Measurements from ENCODE around the gene EGFL8.

GRCh38 chr6:32192608-32193039 lies 28.2 kb downstream of the EGFL8 start, which contains the start of gene GPSM3:
- TF ChIP-seq CTCF (IDR thresholded peaks at IDR 0.05; ENCODE audit: control extremely low read depth in 1 of 3, insufficient read depth in 1 of 3, low read depth in 1 of 3, low read length in 3 of 3) (no peak), POLR2AphosphoS5 (IDR thresholded peaks at IDR 0.05; ENCODE audit: low read depth, low read length) (no peak), ZNF274 (IDR thresholded peaks at IDR 0.05; ENCODE audit: borderline replicate concordance, extremely low read depth, low read length) (no peak), USF2 (IDR thresholded peaks at IDR 0.05; ENCODE audit: low read length) (no peak), ATF2 (IDR thresholded peaks at IDR 0.05; ENCODE audit: low read length) (no peak), EZH2 (IDR thresholded peaks at IDR 0.05; ENCODE audit: low read depth, low read length, severe bottlenecking) (no peak), POLR2A (IDR thresholded peaks at IDR 0.05; ENCODE audit: control extremely low read depth in 1 of 2, low read depth in 2 of 2, low read length in 2 of 2) (no peak), JUN (IDR thresholded peaks at IDR 0.05; ENCODE audit: low read depth, low read length) (no peak), JUND (IDR thresholded peaks at IDR 0.05; ENCODE audit: low read length) (no peak)

Measured in H1 (cell line).